Lower leg skin (tissue), 3 donors: ENCODE data around the gene PDE9A.

Source experiments
- CTCF ChIP-seq, 3 donors: fragments of 450-650 bp; IDR thresholded peaks; one replicate each; pipeline ENCODE4 v1.5.1; 2016; ENCODE audit warnings: antibody characterized with exemption in 3 of 3, mild to moderate bottlenecking in 3 of 3, moderate library complexity in 2 of 3
- POLR2A ChIP-seq, 2 donors: fragments of 450-650 bp; IDR thresholded peaks; one replicate each; pipeline ENCODE4 v1.6.1; 2016 to 2017; ENCODE audit warnings: antibody characterized with exemption in 2 of 2, mild to moderate bottlenecking in 1 of 2, moderate library complexity in 1 of 2

GRCh38 chr21:42656872-42657271 is 3.5 kb downstream of the PDE9A start:
- TF ChIP-seq POLR2A (IDR thresholded peaks at IDR 0.05) (no peak), CTCF (IDR thresholded peaks at IDR 0.05) (no peak)
